GM21717 (cell line): Measurements from ENCODE around the gene PIK3R1.

ENCODE experiments used
- ATAC-seq: cut with Tn5 transposase; IDR thresholded peaks from one replicate; pipeline ENCODE4 v1.9.1; 2021; ENCODE audit warnings: mild to moderate bottlenecking, moderate library complexity; ENCODE audit not compliant: unreplicated experiment

Gene PIK3R1

GRCh38 chr5:68250661-68251298, 35.2 kb downstream of the PIK3R1 start:
- ATAC-seq = no peak

- no peak for ATAC-seq
These were observed 35.8 kb downstream of the PIK3R1 start for GRCh38 chr5:68251386-68251785.

DNA sequence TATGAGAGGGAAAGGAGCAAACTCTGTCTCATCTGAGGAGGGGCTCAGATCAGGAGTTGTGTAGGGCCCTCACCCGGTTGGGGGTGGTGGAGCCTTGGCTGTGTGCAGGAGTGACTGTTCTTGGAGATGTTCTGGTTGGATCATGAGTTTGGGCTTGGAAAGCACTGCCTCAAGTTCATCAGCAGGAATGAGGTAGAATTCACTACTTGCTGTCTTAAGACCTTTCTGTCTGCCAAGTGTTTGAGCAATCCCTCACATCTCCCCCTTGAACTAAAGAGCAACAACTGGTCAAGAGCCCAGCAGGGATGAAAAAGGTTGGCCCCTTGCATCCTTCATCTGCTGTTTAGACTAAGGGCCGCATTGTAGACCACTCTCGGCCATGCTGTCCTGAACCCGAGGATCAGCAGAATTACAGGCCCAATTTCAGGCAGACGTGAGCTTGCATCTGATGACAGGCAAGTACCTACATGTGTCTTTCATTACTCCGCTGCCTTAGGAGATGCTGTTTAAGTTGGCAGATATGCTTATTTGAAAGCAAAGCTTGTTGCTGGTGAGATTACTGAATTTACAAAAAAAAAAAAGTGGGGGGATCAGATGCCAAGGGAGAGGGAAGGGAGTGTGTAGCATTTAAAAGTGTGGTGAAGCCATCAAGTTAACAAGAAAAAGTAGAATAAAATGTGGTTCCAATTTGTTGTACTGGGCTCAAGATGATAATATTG, 36.4 kb downstream of the PIK3R1 start:
- no peak for ATAC-seq

GRCh38 chr5:68252673-68253623, 37.4 kb downstream of the PIK3R1 start:
- ATAC-seq = no peak

- no peak for ATAC-seq
These were observed 38.3 kb downstream of the PIK3R1 start for GRCh38 chr5:68253624-68254585.

- no peak for ATAC-seq
These were observed 39.3 kb downstream of the PIK3R1 start for GRCh38 chr5:68254810-68255209.

GRCh38 chr5:68255305-68256120, 40.0 kb downstream of the PIK3R1 start:
- ATAC-seq = no peak

- ATAC-seq = no peak
These were observed 41.7 kb downstream of the PIK3R1 start for GRCh38 chr5:68257210-68257609.

GRCh38 chr5:68258531-68258930, 43.0 kb downstream of the PIK3R1 start:
- no peak for ATAC-seq

DNA sequence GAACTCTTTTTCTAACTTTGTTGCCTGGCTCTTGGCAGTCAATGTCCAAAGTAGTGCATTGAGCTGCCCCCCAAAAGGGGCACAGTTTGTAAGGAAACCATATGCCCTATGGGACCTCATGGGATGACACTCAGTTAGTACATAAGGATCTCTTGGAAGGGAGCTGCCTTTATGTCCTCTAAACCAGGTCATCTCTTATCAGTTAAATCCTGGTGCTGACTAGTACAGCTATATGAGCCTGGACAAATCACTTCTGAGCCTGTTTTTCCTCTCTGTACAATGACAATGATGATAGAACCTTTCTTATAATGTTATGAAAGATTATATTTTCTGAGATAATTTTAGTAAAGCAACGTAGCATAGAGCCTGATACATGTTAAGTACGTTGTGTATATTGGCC, 44.1 kb downstream of the PIK3R1 start:
- no peak for ATAC-seq

GRCh38 chr5:68260467-68260866, 44.9 kb downstream of the PIK3R1 start:
- no peak for ATAC-seq

DNA sequence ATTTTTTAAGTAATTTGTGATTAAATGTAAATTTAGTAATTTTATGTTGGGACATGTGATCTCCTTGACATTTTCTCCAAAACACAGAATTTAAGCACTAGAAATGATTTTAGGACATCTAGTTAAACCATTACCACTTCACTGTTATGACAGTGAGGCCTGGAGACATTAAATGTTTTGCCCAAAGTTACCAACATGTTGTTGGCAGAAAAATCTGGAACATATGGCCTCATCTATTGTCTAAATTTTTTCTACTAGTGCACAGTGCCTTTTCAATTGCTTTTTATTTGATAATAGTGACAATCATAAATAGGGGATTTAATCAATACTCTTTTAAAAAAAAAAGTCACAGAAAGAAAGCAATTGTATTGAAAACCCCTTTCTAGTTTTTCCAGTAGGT, 45.6 kb downstream of the PIK3R1 start:
- ATAC-seq = no peak

DNA sequence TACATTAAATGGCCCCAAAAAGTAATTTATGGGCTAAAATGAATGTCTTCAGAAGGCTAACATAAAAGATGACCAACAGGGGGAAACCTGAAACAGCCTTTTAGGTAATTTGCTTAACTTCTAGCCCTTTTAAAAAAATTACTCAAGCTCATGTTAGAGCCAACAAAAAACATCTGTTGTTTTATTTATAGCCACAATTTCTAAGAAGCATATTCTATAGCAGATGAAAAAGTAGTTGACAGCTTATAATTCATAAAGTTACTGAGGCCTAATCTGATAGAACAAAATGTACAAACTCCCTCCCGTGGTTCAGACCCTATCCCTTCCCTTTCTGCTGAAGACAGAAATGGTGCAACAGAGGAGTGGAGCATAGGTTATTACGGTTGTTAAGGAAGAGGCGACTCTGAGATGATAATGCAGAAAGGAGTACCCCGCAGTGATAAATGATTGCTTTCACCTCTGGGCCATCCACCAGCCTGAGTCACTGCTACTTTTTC, 46.1 kb downstream of the PIK3R1 start:
- ATAC-seq = no peak

DNA sequence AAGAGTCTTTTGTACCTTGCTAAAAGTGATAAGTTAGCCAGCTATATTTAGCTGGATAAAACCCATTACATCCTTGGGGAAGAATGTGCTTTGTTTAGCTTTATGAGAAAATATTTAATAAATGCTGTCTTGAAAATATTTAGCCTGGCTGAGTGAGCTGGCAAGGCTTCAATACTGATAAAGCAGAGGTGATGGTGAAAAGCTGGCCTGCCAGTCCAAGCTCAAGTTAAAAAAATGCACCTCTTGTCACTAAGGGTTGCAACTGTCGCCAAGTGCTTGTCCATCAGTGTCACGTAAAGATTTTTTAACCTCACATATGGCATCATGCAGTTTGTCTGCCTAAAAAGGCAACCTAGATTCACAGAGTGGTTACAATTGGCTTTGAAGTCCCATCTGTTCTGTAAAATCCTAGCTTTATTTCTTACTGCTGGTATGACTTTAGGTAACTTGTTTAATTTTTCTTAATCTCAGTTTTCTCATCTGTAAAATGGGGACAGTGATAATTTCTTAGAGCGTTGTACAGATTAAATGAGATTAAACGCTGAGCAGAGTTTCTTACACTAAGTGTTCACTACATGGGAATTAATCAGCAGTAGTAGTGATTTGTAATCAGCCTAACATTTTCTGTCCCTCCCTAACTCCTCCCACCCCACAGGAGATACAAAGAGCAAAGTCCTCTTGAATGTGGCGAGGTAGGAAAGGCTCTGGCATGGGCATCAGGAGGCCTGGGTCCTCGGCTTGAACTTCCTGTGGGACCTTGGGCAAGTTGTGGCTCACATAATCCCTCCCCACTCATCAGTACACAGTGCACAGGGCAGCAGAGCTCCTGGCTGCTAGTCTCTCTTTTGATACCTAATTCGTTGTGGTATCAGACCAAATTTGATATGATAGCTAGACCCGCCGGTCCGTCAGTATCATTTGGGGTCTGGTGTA, 48.7 kb downstream of the PIK3R1 start:
- no peak for ATAC-seq

- no peak for ATAC-seq
These were observed 49.8 kb downstream of the PIK3R1 start for GRCh38 chr5:68265347-68265746.

DNA sequence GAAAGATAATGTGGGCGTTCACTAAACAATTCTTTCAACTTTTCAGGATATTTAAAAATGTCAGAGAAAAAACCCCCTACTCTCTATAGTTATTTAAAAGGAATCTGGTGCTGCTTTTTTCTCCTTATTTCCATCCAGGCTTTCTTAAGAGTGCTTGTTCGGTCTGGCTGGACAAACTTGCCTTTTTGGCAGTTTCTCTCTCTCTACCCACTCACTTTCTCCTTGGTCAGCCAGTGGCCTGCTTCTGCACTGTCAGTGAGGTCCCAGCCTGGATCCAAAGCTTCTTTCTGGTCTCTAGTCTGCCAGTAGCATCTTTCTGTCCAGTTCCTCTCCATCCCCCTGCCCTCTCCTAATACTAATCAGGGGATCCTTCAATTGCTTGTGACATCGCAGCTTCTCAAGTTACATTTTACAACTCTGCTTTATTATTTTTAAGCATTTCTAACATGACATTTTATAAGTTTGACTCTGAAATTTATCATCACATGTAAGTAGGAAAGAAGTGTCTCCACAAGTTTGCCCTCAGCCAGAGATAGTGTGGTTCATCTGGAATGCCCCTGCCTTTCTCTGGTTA, 50.4 kb downstream of the PIK3R1 start:
- ATAC-seq = no peak

DNA sequence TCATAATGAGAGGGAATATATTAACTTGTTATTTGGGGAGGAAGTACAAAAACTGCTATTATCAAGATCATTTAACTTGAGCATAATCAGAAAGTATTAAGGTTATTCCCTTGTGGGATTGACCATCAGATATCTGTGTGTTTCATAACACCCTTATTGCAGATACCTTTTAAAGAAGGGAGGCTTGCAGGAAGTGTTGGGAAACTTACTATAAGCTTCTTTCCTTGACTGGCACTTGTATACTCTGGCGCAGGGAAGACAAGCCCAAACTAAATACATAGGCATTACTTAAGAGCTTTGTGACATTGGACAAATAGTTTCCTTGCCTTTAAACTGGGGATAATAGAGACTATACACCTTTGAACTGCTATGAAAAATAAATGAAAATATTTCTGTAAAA, 50.9 kb downstream of the PIK3R1 start:
- no peak for ATAC-seq

DNA sequence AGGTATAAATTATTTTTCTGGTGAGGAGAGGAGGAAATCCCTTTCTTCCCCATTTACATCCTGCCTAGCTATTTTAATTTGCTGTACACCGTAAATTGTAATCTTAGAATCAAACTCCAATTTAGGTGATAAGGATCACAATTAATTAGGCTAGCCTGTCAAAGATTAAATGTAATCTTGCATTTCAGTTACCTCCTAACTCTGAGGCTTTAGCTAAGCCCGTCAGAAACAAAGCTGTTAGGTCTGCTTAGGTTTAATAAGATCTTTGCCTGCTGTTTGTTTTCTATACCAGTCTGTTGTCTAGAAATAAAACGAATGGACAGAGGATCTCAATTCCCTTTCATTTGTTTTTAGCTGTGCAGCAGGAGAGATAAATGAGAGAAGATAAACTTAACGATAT, 51.5 kb downstream of the PIK3R1 start:
- ATAC-seq = no peak
